Activated T-helper 1 cell treated with anti-CD3 and anti-CD28 coated beads, Interleukin-12 subunit alpha, Interleukin-12 subunit beta, Interleukin-2, Interleukin-4 antibody, amounts not matched to agents 30 ng/mL and 10 ng/mL and 1 ng/mL, durations not matched to agents 14 hours and 24 hours and 36 hours (primary cell): ENCODE data around the gene CC2D2A. TPM values are rescaled to one million over a fixed set of nuclear protein-coding genes. Genes with fewer than 3 reads are reported as not detected.

Experiments
- total RNA-seq: library from RNA; stranded (reverse); gene quantifications from 2 replicates; pipeline ENCODE4 v1.2.3, GENCODE V29; 2022

CC2D2A gene
- total RNA-seq, 1 donor from 2014 or later, result not detected

Other genes with a start within 250 kb of the CC2D2A start
- not detected in 2 replicates for gene C1QTNF7, start 41.8 kb upstream of the CC2D2A start, total RNA-seq
- gene FBXL5, start 185.5 kb downstream of the CC2D2A start, total RNA-seq, result 31.3 and 34.7 TPM in 2 replicates
- 5.5 and 6.6 TPM in 2 replicates for gene FAM200B, start 211.9 kb downstream of the CC2D2A start, total RNA-seq
- gene BST1, start 233.2 kb downstream of the CC2D2A start, total RNA-seq, result 0.81 and 0.93 TPM in 2 replicates